Endothelial cell (in vitro differentiated cells): ENCODE results near the gene FAP. TPM values are rescaled to one million over a fixed set of nuclear protein-coding genes. Genes with fewer than 3 reads are reported as not detected.

ENCODE experiments used
- DNase-seq: peaks from one replicate; pipeline ENCODE4 v3.0.0; 2021; ENCODE audit warnings: low spot score
- H3K27ac Mint-ChIP-seq: one replicate; pipeline ENCODE4 v1.8.0; 2021; ENCODE audit warnings: mixed read lengths, inconsistent platforms; ENCODE audit not compliant: unreplicated experiment
- H3K27me3 Mint-ChIP-seq: one replicate; pipeline ENCODE4 v1.8.0; 2021; ENCODE audit warnings: mild to moderate bottlenecking, moderate library complexity, mixed read lengths, inconsistent platforms; ENCODE audit not compliant: unreplicated experiment
- H3K36me3 Mint-ChIP-seq: one replicate; pipeline ENCODE4 v1.8.0; 2021; ENCODE audit warnings: mild to moderate bottlenecking, low read depth, mixed read lengths, inconsistent platforms; ENCODE audit not compliant: unreplicated experiment
- H3K4me1 Mint-ChIP-seq: one replicate; pipeline ENCODE4 v1.8.0; 2021; ENCODE audit warnings: mild to moderate bottlenecking, mixed read lengths, inconsistent platforms; ENCODE audit not compliant: unreplicated experiment
- H3K4me3 Mint-ChIP-seq: one replicate; pipeline ENCODE4 v1.8.0; 2021; ENCODE audit warnings: mild to moderate bottlenecking, mixed read lengths, inconsistent platforms; ENCODE audit not compliant: unreplicated experiment
- H3K9me3 Mint-ChIP-seq: one replicate; pipeline ENCODE4 v1.8.0; 2021; ENCODE audit warnings: mixed read lengths, inconsistent platforms; ENCODE audit not compliant: unreplicated experiment
- total RNA-seq: library from RNA; stranded (reverse); fragmentation: NEBNext Ultra II Directional; extraction: Animal tissue kit (Norgen Biotek cat#: 25700); gene quantifications from one replicate; pipeline ENCODE4 v1.2.1, GENCODE V29; 2021; ENCODE audit not compliant: unreplicated experiment
- TF ChIP-seq, protein P1 (sequence below): fragments of 200-600 bp; sonication (generic); IDR thresholded peaks from one replicate; pipeline ENCODE4 v1.5.0; 2021; ENCODE audit warnings: antibody characterized with exemption; ENCODE audit not compliant: unreplicated experiment

The FAP gene
- total RNA-seq, 1 donor from 2014 or later: not detected

DNA sequence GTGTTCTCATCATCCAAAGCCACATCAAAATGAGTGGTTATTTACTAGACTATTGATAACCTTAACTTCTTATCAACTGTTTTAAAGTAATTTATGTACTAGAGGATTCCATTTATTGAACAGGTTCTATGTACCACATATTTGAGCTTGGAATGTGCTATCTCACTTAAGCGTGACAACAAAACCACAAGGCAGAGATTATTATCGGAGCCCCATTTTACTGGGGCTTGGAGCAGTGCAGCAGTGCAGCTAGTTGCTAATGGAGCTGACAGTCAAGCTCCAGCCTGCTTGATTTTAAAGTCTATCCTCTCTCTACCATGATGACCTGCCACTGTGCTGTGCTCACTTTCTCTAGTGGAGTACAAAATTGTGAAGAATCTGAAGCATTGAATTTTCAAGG, 115.8 kb downstream of the FAP start:
- peaks cover 20% of the 10 kb centered on the region for H3K4me1 Mint-ChIP-seq
- no peaks in the 10 kb centered on the region for H3K9me3 Mint-ChIP-seq
- TF ChIP-seq, protein P1, sequence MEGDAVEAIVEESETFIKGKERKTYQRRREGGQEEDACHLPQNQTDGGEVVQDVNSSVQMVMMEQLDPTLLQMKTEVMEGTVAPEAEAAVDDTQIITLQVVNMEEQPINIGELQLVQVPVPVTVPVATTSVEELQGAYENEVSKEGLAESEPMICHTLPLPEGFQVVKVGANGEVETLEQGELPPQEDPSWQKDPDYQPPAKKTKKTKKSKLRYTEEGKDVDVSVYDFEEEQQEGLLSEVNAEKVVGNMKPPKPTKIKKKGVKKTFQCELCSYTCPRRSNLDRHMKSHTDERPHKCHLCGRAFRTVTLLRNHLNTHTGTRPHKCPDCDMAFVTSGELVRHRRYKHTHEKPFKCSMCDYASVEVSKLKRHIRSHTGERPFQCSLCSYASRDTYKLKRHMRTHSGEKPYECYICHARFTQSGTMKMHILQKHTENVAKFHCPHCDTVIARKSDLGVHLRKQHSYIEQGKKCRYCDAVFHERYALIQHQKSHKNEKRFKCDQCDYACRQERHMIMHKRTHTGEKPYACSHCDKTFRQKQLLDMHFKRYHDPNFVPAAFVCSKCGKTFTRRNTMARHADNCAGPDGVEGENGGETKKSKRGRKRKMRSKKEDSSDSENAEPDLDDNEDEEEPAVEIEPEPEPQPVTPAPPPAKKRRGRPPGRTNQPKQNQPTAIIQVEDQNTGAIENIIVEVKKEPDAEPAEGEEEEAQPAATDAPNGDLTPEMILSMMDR: no peak
- no peak for DNase-seq
- H3K36me3 Mint-ChIP-seq: no peaks in the 10 kb centered on the region
- H3K27ac Mint-ChIP-seq: no peak overlapping the region
- peaks cover 4% of the 10 kb centered on the region for H3K27me3 Mint-ChIP-seq
- H3K4me3 Mint-ChIP-seq: no peak overlapping the region

DNA sequence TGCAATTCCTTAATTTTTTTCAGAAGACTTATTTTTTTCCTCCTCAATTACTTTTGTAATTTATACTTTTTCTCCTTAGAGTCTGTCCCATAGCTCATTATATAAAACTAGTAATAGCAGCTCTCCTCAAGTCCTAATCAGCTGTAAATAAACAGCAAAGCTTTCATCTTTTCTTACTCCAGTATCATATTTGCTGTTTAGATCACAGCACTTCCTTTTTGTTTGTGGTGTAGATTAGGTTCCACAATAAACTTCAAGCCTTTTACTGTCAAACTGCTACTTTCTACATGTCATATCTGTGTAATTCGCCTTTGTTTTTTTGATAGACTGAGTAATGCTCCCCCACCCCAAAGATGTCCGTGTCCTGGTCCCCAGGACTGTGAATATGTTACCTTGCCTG, 116.7 kb downstream of the FAP start:
- no peak for DNase-seq
- Mint-ChIP-seq H3K36me3 (no peaks in the 10 kb centered on the region), H3K4me1 (peaks cover 20% of the 10 kb centered on the region), H3K27me3 (peaks cover 4% of the 10 kb centered on the region), H3K27ac (peak overlapping the region; percentile 28), H3K9me3 (no peaks in the 10 kb centered on the region), H3K4me3 (no peak overlapping the region)
- TF ChIP-seq, protein P1: no peak

DNA sequence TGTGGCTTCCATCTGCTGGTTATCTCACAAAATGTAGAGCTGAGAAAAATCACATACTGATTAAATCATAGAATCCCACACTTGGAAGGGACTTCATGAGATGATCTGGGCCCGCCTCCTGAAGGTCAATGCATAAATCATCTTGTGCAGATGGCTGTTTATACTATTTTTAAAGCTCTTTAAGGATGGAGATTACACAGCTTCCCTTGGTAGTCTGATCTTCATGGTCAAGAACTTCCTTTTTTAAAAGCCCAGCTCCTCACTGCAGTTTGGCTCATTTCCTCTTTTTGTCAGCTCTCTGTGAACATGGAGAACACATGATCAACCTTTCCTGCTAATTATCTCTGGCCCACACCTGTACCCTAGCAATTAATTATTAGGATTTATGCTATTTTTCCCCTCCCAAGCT, 117.1 kb downstream of the FAP start:
- TF ChIP-seq, protein P1: no peak
- Mint-ChIP-seq H3K4me3 (no peak overlapping the region), H3K27ac (peak overlapping the region; percentile 28), H3K4me1 (peaks cover 20% of the 10 kb centered on the region), H3K9me3 (no peaks in the 10 kb centered on the region), H3K27me3 (peaks cover 4% of the 10 kb centered on the region), H3K36me3 (no peaks in the 10 kb centered on the region)
- no peak for DNase-seq

DNA sequence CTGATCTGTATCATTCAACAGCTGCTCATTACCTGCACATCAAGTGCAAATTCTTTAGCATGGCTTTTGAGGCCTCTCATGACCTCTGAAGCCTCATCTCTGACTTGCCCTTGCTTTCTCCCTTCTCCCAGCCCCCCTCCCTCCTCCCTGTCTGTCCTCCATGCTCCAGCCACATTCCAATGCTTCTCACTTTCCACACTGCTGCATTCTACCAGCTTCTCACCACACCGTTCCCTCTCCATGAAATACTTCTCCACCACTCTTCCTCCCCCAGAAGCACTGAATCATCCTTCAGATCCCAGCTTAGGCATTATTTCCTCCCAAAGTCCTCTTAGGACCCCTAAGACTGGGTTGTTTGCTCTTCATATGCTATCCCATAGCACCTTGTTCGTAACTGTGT, 118.1 kb downstream of the FAP start:
- Mint-ChIP-seq H3K4me1 (peaks cover 20% of the 10 kb centered on the region), H3K27ac (no peak overlapping the region), H3K27me3 (peaks cover 4% of the 10 kb centered on the region), H3K36me3 (no peaks in the 10 kb centered on the region), H3K4me3 (no peak overlapping the region), H3K9me3 (no peaks in the 10 kb centered on the region)
- DNase-seq: no peak
- TF ChIP-seq, protein P1: no peak

DNA sequence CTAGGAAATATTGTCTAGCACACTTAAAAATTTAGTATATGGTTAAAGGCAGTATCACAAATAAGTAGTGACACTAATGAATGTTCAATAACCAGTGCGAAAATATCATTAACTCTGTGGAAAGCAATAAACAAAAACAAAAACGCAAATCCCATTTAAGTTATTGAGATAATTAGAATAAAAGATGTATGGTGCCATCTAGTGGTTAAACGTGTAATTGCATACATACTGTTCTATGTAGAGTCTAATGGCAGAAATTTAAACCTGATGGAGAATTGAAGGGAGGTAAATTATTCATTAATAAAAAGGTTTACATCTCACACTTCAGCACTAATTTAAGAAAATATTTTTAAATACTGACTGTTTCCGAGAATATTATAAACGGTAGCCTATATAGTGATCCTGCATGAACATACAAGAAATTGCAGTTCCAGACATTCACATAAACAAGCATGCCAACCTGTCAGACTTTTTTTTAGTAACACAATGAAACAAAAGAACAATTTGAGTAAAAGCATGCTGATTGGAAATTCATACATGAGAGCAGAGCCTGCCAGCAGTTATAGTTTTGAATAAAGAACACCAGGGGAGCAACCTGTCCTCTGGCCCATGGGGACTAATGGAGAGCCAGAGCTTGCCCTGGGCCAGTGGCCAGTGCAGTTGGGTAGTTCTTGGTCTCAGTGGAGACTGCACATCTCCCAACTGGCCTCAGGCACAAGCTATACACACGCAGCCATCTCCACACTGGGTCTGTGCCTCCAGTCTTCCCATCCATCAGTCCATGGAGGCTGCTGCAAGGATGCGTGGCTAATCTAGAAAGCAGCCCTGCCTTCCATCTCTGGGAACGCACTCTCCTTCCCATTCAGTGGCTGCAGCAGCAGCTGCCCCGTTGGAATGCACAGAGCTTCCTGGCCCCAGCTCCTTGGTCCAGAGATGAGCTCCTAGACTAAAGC, 119.2 kb downstream of the FAP start:
- DNase-seq: no peak
- Mint-ChIP-seq H3K27me3 (peaks cover 4% of the 10 kb centered on the region), H3K4me3 (no peak overlapping the region), H3K36me3 (no peaks in the 10 kb centered on the region), H3K27ac (no peak overlapping the region), H3K4me1 (peaks cover 20% of the 10 kb centered on the region), H3K9me3 (no peaks in the 10 kb centered on the region)
- TF ChIP-seq, protein P1: peak; percentile 92
